Body of pancreas (tissue), 4 donors: ENCODE measurements around the gene ARHGAP15.

ENCODE experiments used
- POLR2A ChIP-seq, 3 donors: fragments of 450-650 bp; IDR thresholded peaks; one replicate each; pipeline ENCODE4 v1.6.1; 2016; ENCODE audit warnings: antibody characterized with exemption in 3 of 3, mild to moderate bottlenecking in 2 of 3
- TF ChIP-seq, protein P1 (sequence below), 7 experiments: fragments of 450-650 bp in 4 of 7; fragments of 200-600 bp in 3 of 7; sonication (generic) in 3 of 7; IDR thresholded peaks; one replicate each; pipeline ENCODE4 v1.5.1; 2016 to 2019; ENCODE audit warnings: antibody characterized with exemption in 7 of 7

GRCh38 chr2:143481733-143482132 lies 352.5 kb downstream of the ARHGAP15 start:
- TF ChIP-seq, protein P1, sequence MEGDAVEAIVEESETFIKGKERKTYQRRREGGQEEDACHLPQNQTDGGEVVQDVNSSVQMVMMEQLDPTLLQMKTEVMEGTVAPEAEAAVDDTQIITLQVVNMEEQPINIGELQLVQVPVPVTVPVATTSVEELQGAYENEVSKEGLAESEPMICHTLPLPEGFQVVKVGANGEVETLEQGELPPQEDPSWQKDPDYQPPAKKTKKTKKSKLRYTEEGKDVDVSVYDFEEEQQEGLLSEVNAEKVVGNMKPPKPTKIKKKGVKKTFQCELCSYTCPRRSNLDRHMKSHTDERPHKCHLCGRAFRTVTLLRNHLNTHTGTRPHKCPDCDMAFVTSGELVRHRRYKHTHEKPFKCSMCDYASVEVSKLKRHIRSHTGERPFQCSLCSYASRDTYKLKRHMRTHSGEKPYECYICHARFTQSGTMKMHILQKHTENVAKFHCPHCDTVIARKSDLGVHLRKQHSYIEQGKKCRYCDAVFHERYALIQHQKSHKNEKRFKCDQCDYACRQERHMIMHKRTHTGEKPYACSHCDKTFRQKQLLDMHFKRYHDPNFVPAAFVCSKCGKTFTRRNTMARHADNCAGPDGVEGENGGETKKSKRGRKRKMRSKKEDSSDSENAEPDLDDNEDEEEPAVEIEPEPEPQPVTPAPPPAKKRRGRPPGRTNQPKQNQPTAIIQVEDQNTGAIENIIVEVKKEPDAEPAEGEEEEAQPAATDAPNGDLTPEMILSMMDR (IDR thresholded peaks at IDR 0.05): no peak
- TF ChIP-seq POLR2A (IDR thresholded peaks at IDR 0.05): no peak
